RWPE1 (cell line): ENCODE measurements around the gene WAC.

Experiments
- CTCF ChIA-PET: fragments of 350-600 bp; sonication (Branson Sonifier 250); formaldehyde crosslinking; extraction: SDS; loops from one replicate; lab custom pipeline; 2021; lab: Yijun Ruan, JAX
- POLR2A ChIA-PET: fragments of 400-600 bp; formaldehyde crosslinking; extraction: SDS; loops from one replicate; lab custom pipeline; 2020; ENCODE audit warnings: antibody characterized with exemption; ENCODE audit not compliant: low non-redundant PET; lab: Yijun Ruan, JAX
- DNase-seq: peaks from one replicate; pipeline ENCODE4 v3.0.0; 2012; ENCODE audit warnings: low spot score
- H3K27ac ChIP-seq: fragments of 450-650 bp; 2 replicates; pipeline ENCODE4 v1.5.1; 2017
- TF ChIP-seq, protein P1 (sequence below): fragments of 450-650 bp; conservative IDR thresholded peaks from 2 replicates; pipeline ENCODE4 v1.5.1; 2017; ENCODE audit warnings: low read depth, mild to moderate bottlenecking

Gene WAC

GRCh38 chr10:28558923-28559508 is 26.1 kb downstream of the WAC start:
- POLR2A ChIA-PET = no interaction called here
- no peak overlapping the region for H3K27ac ChIP-seq
- no peak for DNase-seq
- TF ChIP-seq, protein P1, sequence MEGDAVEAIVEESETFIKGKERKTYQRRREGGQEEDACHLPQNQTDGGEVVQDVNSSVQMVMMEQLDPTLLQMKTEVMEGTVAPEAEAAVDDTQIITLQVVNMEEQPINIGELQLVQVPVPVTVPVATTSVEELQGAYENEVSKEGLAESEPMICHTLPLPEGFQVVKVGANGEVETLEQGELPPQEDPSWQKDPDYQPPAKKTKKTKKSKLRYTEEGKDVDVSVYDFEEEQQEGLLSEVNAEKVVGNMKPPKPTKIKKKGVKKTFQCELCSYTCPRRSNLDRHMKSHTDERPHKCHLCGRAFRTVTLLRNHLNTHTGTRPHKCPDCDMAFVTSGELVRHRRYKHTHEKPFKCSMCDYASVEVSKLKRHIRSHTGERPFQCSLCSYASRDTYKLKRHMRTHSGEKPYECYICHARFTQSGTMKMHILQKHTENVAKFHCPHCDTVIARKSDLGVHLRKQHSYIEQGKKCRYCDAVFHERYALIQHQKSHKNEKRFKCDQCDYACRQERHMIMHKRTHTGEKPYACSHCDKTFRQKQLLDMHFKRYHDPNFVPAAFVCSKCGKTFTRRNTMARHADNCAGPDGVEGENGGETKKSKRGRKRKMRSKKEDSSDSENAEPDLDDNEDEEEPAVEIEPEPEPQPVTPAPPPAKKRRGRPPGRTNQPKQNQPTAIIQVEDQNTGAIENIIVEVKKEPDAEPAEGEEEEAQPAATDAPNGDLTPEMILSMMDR = no peak
- CTCF ChIA-PET = no interaction called here

DNA sequence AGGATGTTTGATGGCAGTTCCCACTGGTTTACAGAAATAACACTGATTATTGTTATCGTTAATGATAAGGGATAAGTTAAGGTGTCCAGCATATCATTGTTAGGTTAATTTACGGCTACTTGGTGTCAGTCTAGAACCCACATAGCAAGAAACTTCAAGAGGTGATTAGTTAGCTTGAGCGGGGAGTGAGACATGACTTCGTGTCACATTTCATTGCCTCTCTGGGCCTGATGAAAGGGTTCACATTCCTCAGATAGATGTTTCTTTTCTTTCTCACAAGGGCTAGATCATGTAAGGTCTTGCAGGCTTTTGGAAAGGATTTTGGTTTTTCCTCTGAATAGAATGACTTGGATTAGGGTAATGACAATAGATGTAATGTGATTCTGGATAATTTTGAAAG is 26.7 kb downstream of the WAC start:
- peak overlapping the region; percentile 54; the same call in 1 of the 2 replicates for H3K27ac ChIP-seq
- ChIA-PET POLR2A (no interaction called here), CTCF (interaction anchor here (0.6 kb wide), 1 partner anchor 1443 kb away, joined by 3 read pairs; no protein-coding TSS in a partner anchor)
- peak; percentile 48 for DNase-seq
- TF ChIP-seq, protein P1 = no peak

DNA sequence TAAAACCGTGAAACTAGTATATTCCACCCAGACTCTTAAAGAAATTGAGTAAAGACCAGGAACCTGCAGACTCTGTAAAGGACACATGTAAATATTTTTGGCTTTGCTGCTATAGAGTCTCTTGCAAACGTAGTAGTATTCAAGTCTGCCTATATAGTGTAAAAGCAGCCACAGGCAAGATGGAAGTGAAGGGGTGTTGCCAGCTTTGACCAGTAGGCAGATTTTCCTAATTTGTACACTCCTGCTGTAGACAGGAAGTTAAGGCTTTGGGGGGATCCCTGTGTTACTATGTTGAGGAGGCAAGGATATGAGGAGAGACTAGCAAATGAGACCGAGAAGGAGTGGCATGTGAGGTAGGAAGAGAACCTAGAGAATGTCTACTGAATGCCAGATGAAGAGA is 27.7 kb downstream of the WAC start:
- POLR2A ChIA-PET = no interaction called here
- CTCF ChIA-PET = no interaction called here
- no peak for DNase-seq
- TF ChIP-seq, protein P1 = no peak
- H3K27ac ChIP-seq = no peak overlapping the region

DNA sequence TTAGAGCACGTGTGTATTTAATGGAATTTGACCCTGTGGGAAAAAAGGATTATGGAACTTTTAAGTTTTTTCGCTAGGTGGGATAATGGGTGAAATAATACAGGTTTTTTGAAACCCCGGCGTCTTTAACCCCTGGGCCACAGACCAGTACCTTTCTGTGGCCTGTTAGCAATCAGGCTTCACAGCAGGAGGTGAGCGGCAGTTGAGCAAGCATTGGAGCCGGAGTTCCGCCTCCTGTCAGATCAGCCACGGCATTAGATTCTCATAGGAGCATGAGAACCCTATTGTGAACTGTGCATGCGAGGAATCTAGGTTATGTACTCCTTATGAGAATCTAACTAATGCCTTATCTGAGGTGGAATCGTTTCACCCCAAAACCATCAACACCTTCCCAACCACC is 28.6 kb downstream of the WAC start:
- no peak for DNase-seq
- CTCF ChIA-PET = no interaction called here

DNA sequence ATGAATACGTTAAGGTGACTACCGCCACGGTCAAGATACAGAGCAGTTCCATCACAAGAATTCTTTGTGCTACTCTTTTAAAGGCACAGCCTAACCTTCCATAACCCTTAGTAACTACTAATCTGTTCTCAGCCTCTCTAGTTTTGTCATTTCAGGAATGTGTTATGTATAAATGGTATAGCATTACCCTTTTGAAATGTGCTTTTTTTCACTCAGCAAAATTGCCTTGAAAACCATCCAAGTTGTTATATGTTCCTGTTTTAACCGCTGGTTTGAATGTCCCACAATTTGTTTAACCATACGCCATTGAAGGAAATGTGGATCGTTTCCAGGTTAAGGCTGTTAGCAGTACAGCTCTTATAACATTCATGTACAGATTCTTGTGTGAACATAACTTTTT is 32.0 kb downstream of the WAC start:
- TF ChIP-seq, protein P1 = no peak
- ChIA-PET CTCF (no interaction called here), POLR2A (no interaction called here)
- no peak for DNase-seq
- no peak overlapping the region for H3K27ac ChIP-seq

More for the DNA sequence above, 28.6 kb downstream of the WAC start:
- H3K27ac ChIP-seq = no peak overlapping the region
- POLR2A ChIA-PET = no interaction called here
- TF ChIP-seq, protein P1 = no peak

GRCh38 chr10:28566458-28567015 is 33.6 kb downstream of the WAC start:
- ChIA-PET CTCF (no interaction called here), POLR2A (no interaction called here)
- no peak overlapping the region for H3K27ac ChIP-seq
- no peak for DNase-seq
- TF ChIP-seq, protein P1 = no peak
